Mammary epithelial cell (primary cell): Measurements from ENCODE around the gene GALNT10.

Experiments
- CTCF ChIP-seq, 2 donors: IDR thresholded peaks in 1 of 2; conservative IDR thresholded peaks in 1 of 2; 2 replicates each; pipeline ENCODE4 v1.5.1; 2011 to 2012; ENCODE audit warnings: inconsistent platforms in 2 of 2, low read length in 2 of 2, mild to moderate bottlenecking in 2 of 2, control low read depth in 1 of 2, low read depth in 1 of 2; ENCODE audit not compliant: insufficient read depth in 1 of 2; ENCODE audit errors: extremely low read depth in 1 of 2
- EZH2 ChIP-seq: IDR thresholded peaks from 2 replicates; pipeline ENCODE4 v1.6.1; 2012; ENCODE audit warnings: low read length, inconsistent platforms, borderline replicate concordance

GRCh38 chr5:154284433-154284832, 93.9 kb downstream of the GALNT10 start:
- no peak for TF ChIP-seq CTCF (conservative IDR thresholded peaks at IDR 0.05 in 1 of 2, IDR thresholded peaks at IDR 0.05 in 1 of 2; ENCODE audit: extremely low read depth in 1 of 2, insufficient read depth in 1 of 2, low read depth in 1 of 2, low read length in 2 of 2)
- no peak for TF ChIP-seq EZH2
